Measurements from ENCODE around the gene FAM32A.

Gene FAM32A

GRCh38 chr19:16185123-16185767 is at the start of gene FAM32A:
FAM32A (plus strand) TSS chr19:16185410; CDS start chr19:16185443, 33 bp downstream.
- peak; percentile 100 for DNase-seq (ENCODE audit: low spot score)
- CTCF ChIA-PET: interaction anchor here (0.9 to 1.2 kb wide), 3 partner anchors 16 to 232 kb away, joined by 3 to 4 read pairs (median 4); no protein-coding TSS in a partner anchor
- POLR2A ChIA-PET (ENCODE audit: low non-redundant PET): interaction anchor here (0.5 to 1.0 kb wide), 4 partner anchors 10 to 178 kb away, joined by 3 to 4 read pairs (median 4); partner anchors contain the start of gene AP1M1
- H3K27ac ChIP-seq: peak within 1 kb of the TSS; percentile 71
- TF ChIP-seq, protein P1, sequence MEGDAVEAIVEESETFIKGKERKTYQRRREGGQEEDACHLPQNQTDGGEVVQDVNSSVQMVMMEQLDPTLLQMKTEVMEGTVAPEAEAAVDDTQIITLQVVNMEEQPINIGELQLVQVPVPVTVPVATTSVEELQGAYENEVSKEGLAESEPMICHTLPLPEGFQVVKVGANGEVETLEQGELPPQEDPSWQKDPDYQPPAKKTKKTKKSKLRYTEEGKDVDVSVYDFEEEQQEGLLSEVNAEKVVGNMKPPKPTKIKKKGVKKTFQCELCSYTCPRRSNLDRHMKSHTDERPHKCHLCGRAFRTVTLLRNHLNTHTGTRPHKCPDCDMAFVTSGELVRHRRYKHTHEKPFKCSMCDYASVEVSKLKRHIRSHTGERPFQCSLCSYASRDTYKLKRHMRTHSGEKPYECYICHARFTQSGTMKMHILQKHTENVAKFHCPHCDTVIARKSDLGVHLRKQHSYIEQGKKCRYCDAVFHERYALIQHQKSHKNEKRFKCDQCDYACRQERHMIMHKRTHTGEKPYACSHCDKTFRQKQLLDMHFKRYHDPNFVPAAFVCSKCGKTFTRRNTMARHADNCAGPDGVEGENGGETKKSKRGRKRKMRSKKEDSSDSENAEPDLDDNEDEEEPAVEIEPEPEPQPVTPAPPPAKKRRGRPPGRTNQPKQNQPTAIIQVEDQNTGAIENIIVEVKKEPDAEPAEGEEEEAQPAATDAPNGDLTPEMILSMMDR (conservative IDR thresholded peaks at IDR 0.05; ENCODE audit: low read depth): no peak

DNA sequence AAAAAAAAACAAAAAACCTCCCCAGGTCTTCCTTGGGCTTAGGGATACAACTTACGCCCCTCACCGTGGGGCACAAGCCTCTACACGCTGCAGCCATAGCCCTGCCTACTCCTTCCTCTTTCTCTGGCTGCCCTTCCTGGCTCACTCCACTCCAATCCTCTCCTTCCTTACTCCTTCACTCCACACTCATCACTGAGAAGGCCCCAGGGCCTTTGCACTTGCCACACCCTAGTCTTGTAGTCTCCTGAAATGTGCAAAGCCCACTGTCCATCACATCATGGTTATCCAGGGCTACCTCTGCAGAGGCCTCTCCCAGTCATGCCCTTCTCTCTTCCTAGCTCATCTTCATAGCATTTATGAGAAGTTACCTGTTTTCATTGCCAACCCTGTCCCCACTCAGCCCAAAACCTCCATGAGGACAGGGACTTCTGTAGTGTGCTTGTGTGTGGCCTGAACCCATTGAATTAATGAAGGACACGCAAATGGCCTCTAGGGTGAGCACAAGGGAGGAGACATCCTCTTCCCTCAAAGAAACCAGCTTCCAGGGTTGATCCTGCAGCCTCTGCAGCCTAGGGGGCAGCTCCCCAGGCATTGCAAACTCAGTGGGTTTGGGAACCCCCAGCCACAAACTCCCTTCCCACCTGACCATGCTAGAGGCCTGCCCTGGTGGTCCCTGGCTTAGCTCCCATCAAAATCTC is 49.6 kb upstream of the FAM32A start:
- ChIA-PET CTCF (no interaction called here), POLR2A (ENCODE audit: low non-redundant PET) (no interaction called here)
- no peak overlapping the region for H3K27ac ChIP-seq
- no peak for DNase-seq (ENCODE audit: low spot score)
- TF ChIP-seq, protein P1 (conservative IDR thresholded peaks at IDR 0.05; ENCODE audit: low read depth): no peak

DNA sequence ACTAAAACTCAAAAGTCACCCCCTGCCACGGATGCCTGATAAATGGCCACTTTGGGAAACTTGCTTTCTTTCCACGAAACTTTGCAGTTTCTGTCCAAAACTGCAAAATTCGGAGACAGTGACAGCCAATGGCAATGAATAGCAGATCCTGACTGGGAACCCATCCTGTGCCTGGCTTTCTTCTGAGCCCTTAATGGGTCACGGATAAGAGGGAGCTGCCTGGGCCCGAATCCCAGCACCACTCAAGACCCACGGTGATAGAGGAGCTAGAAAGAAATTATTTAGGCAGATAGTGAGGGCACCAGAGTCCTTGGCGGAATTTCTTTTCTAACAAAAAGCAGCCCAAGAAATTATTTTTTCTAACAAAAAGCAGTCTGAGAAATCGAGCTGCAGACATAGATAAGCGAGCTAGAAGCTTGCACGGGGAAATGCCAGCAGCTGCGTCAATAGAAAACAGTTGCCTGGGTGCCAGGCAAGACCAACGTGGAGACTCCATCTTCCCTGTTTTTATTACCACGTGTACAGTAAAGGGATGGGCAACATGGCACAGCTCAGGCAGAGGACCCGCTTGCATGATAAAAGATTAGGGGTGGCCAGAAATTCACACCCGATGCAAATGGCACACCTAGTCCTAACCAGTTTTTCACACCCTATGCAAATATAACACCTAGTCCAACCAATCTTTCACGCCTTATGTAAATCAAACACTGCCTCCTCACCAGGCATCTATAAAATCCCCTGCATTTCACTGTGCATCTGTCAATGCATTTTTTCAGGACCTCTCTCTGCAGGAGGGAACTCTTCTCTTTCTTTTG is 48.8 kb upstream of the FAM32A start:
- ChIA-PET CTCF (no interaction called here), POLR2A (ENCODE audit: low non-redundant PET) (no interaction called here)
- TF ChIP-seq, protein P1 (conservative IDR thresholded peaks at IDR 0.05; ENCODE audit: low read depth): no peak
- no peak overlapping the region for H3K27ac ChIP-seq
- DNase-seq (ENCODE audit: low spot score): no peak

DNA sequence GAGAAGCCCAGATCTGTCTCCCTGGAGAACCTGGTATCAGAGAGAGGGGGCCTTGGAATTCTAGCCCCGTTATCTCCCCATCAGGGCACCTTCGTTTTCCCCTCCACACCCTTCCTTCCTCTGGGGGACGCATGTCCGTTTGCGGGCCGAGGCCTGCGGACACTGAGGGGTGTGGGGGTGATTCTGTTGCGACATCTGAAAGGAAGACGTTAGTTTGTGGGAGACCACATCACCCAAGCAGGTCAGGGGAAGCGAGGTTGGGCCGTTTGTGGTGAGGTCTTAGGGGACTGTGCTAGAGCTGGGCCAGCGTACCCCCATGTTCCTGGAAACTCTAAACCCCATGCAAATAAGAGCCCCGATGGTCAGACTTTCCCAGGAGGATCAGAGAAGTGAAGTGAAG is 45.5 kb upstream of the FAM32A start:
- ChIA-PET CTCF (interaction anchor here (0.6 kb wide), 1 partner anchor 9 kb away, joined by 5 read pairs; no protein-coding TSS in a partner anchor), POLR2A (ENCODE audit: low non-redundant PET) (no interaction called here)
- no peak overlapping the region for H3K27ac ChIP-seq
- TF ChIP-seq, protein P1 (conservative IDR thresholded peaks at IDR 0.05; ENCODE audit: low read depth): no peak
- DNase-seq (ENCODE audit: low spot score): no peak

- TF ChIP-seq, protein P1 (conservative IDR thresholded peaks at IDR 0.05; ENCODE audit: low read depth): no peak
- DNase-seq (ENCODE audit: low spot score): no peak
- POLR2A ChIA-PET (ENCODE audit: low non-redundant PET): no interaction called here
- H3K27ac ChIP-seq: no peak overlapping the region
- CTCF ChIA-PET: interaction anchor here (0.6 to 0.7 kb wide), 2 partner anchors 41 to 250 kb away, joined by 4 to 5 read pairs; no protein-coding TSS in a partner anchor
Measured at GRCh38 chr19:16141043-16141442, 44.2 kb upstream of the FAM32A start.

DNA sequence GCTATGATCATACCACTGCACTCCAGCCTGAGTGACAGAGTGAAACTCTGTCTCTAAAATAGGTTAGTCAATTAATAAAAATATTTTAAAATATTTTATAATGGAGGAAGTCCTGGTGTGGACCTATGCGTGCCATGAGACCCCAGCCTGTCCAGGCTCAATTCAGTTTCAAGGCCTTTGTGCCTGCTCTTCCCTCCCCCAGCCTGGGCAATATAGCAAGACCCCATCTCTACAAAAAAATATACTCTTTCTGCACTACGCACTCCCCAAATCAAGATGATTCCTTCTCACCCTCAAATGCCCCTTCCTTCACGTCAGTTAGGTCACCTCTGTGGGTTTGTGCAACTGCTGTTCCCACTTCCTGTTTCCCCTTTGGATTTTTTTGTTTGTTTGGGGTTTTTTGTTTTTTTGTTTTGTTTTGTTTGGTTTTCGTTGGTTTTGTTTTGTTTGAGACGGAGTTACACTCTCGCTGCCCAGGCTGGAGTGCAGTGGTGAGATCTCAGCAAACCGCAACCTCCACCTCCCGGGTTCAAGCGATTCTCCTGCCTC is 43.1 kb upstream of the FAM32A start:
- TF ChIP-seq, protein P1 (conservative IDR thresholded peaks at IDR 0.05; ENCODE audit: low read depth): no peak
- H3K27ac ChIP-seq: no peak overlapping the region
- POLR2A ChIA-PET (ENCODE audit: low non-redundant PET): no interaction called here
- CTCF ChIA-PET: interaction anchor here (0.7 kb wide), 1 partner anchor 12 kb away, joined by 3 read pairs; no protein-coding TSS in a partner anchor
- no peak for DNase-seq (ENCODE audit: low spot score)

Measured in RWPE1 (cell line).